ENCODE measurements around the gene SSC5D. TPM values are rescaled to one million over a fixed set of nuclear protein-coding genes. Genes with fewer than 3 reads are reported as not detected.

The SSC5D gene
- polyA plus RNA-seq, 4 donors: 1.9 to 7.0 (median 3.1) TPM

DNA sequence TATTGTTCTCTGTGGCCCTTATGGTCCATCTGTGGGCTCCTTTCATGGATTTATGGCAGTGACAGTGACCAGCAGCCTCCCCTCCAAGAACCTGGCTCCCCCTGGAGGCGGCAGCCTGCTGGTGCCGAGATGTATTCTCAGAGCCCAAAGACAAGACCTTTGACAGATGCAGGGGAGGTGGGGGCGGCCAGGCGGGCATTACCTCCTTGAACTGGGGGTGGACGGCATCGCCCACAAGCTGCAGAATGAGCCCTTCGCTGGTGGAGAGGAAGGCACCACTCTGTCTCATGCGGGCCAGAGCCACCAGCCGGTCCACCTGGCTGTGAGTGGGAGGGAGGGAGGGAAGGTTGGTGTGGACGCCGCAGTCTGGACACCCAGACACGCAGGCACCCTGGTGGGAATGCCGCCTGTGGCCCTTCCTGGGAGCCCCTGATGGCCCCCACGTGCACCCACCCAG lies 33.4 kb upstream of the SSC5D start:
- DNase-seq (ENCODE audit: low read depth in 4 of 4, low spot score in 3 of 4): no peak

DNA sequence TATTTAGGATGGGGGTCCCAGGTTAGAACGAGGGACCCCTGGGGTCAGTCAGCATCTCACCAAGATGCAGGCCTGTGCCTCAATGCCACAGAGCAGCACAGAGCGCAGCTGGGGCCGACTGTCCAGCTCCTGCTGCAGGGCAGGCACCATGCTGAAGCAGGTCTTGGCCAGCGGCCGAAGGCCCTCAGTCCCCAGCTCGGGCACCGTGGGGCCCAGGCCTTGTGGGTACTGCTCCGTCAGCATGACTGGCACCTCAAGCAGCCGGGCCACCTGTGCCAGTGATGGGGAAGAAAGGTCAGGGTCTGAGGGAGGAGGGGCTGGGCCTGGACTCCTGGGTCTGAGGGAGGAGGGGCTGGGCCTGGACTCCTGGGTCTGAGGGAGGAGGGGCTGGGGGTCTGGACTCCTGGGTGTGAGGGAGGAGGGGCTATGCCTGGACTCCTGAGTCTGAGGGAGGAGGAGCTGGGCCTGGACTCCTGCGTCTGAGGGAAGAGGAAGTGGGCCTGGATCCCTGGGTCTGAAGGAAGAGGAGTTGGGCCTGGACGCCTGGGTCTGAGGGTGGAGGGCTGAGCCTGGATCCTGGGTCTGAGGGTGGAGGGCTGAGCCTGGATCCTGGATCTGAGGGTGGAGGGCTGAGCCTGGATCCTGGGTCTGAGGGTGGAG lies 32.5 kb upstream of the SSC5D start:
- DNase-seq (ENCODE audit: low read depth in 4 of 4, low spot score in 3 of 4): no peak

DNA sequence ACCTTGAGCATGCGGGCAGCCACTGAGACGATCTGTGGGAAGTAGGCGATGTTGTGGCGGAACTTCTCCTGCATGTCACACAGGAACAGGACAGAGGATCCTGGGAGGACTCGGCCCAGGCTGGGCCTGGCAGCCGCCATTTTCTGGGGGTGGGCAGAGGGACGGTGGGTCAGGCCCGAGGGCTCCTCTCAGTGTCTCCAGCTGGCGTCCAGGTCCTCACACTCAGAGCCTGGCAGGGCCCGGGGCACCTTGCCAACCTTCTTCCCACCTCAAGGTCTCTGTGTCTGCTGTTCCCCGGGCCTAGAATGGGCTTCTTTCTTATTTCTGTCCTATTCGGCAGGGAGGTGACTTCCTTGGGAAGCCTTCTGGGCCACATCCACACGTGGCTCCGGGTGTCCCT lies 31.9 kb upstream of the SSC5D start:
- DNase-seq (ENCODE audit: low read depth in 4 of 4, low spot score in 3 of 4): no peak

DNA sequence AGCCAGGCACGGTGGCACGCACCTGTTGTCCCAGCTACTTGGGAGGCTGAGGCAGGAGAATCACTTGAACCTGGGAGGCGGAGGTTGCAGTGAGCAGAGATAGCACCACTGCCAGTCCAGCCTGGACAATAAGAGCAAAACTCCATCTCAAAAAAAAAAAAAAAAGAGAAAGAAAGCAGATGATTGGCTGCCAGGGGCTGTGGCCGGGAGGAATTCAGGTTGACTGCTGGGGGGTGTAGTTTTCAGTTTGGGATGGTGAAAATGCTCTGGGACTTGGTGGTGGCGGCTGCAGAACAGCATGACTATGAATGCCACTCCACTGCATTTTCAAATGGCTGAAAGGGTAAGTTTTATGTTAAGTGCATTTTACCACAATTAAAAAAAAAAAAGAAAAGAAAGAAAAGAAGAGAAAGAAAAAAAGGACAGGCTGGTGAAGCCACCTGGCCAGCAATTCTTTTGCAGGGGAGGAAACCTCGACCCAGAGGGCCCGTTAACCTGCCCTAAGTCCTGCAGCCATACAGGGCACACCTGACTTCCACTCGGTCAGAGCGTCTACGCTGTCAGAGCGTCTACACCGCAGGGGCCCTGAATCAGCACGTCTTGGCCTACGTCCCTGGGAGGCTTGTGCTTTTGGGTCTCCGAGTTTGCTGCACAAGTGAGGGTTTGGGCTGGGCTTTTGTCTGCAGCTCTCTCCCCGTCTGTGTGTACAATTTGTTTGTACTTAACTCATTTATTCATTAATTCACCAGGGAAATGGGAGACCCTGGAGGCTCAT lies 30.4 kb upstream of the SSC5D start:
- no peak for DNase-seq (ENCODE audit: low read depth in 4 of 4, low spot score in 3 of 4)

DNA sequence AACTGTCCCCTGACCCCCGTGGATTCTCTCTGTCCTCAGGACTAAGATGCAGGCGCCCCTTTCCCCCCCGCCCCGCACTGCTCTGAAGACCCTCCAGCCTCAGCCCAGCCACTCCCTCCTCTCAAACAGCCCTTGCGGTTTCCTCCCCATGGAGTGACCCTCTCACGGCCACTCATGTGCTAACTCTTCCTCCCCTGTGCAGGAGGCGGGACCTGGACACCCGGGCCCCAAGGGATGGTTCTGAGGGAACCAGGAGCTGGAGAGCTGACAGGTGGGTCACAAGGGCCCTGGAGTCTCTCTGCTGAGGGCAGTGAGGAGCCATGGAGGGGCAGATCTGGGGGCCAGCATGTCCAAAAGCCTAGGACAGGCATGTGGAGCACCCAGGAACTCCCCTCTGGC lies 28.7 kb upstream of the SSC5D start:
- DNase-seq (ENCODE audit: low read depth in 4 of 4, low spot score in 3 of 4): no peak

DNA sequence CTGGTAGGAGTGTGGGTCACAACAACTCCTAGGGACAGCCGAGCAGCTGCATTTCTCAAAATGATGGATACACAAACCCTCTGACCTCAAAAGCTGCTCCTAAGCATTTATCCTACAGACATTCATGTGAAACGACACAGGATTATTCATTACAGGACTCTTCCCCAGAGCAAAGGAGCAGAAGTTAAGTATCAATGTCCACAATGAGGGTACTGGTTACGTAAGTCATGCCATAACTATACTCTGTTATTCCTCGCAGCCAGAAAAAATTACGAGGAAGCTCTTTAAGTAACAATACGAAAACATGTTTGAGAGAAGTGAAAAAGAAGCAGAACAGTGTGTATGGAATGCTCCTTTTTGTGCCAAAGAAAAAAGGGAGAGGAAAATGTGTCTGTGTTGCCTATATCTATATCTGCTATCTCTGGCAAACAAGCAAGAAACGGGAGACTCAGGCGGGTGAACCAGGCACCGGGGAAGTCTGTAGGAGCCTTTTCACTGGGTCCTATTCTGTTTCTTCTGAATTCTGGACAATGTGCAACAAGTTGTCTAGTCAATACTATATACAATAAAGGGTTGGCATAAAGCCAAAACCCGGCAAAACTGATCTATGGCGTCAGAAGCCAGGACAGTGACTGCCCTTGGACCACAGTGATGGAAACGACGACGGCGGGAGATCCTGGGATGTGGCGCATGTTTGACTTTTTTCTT lies 28.1 kb upstream of the SSC5D start:
- DNase-seq (ENCODE audit: low read depth in 4 of 4, low spot score in 3 of 4): no peak

DNA sequence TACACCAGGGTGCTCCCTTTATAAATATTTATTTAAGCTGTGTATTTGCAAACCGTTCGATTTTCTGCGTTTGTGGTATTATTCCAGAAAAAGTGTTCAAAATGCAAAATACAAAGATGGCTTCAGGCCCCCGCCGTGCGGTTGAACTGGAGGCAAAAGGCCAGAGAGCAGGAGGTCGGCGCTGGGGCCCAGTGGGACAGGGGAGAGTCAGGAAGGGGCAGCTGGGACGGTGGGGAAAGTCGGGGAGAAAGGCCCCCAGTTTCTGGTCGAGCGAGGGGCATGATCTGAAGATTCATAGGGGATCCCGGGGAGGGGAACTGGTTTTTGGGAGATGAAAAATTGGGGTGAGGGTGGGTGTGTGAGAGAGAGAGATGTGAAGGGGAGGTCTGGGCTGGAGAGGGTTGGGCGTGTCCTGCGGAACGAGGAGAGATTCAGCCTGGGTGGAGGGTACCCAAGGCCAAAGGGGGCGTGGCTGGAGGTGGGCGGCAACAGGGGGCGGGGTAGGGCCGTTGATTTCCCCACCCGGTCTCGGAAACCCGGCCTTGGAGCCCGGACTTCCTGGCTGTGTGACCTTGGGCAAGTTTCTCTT lies 27.5 kb upstream of the SSC5D start:
- no peak for DNase-seq (ENCODE audit: low read depth in 4 of 4, low spot score in 3 of 4)

DNA sequence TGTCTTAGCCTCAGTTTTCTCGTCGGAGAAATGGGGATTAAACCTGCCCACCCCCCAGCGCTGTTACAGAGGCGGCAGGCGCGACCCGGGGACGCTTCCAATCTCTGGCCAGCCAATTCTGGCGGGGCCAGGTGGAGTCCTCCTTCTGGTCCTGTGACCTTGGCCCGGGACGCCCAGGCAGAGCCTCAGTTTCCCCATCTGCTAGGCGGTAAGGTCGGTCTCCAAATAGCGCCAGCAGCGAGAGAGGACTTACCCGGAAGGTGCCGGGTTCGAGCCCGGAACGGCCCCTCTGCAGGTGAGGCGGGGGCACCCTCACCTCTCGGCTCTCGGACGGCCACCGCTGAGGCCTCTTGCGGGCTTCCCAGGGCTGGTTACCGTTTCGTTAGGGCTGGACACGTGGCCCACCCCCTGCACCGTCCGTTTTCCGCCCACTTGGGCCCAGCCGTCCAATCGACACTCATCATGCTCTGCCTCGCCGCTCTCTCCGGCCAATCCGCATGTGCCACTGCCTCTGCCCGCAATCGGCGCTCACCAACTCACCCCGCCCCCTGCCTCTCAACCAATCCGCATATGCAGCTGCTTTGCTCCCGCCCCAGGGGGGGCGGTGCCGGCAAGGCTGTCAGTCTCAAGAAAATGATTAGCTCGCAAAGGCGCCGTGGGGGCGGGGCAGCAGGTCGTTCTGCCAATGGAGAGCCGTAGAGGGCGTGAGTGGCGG lies 26.8 kb upstream of the SSC5D start, which contains the start of gene ISOC2:
TSS of gene ISOC2 (minus strand) at position 384 of the 715 bp plus-strand sequence. CDS start 5,156 bp downstream, outside the sequence.
- DNase-seq (ENCODE audit: low read depth in 4 of 4, low spot score in 3 of 4): peak; percentile 98 to 99 (median 99)

DNA sequence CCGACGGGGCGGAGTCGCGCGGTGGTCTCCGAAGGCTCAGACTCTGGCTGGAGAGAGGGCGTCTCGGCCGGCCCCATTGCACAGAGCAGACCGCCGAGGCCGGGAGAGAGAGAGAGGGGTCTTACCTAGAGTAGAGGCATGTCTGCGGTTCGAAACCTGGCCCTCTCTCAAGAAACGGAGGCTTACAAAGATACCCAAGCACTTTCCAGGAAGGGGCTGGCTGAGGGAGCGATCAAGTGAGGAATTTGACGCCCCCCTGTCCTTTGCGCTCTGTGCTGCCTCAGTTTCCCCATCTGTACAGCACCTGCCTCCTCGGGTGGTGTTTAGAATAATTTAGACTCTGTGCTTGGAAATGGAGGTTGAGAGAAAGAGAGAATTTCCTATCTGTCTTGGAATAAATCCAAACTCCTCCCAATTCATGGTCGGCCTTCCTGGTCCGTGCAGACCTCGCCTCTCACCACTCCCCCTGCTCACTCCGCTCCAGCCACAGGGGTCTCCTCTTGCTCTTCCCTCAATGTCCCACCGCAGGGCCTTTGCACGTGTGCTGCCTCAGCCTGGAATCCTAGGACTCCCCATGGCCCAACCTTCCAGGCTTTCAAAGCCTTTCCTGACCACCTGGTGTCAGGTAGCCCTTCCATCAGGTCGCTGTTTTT lies 26.1 kb upstream of the SSC5D start:
- no peak for DNase-seq (ENCODE audit: low read depth in 4 of 4, low spot score in 3 of 4)

DNA sequence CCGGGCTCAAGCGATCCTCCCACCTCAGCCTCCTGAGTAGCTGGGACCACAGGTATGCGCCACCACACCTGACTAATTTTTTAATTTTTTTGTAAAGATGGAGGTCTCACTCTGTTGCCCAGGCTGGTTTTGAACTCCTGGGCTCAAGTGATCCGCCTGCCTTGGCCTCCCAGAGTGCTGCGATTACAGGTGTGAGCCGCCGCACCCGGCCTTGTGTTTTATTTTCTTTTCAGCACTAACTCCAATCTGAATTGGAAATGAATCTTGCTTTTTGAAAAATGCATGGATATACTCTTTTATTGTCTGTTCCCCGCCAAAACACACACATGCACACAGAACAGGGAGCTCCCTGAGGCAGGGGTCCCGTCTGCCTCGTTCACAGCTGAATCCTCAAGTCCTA lies 25.5 kb upstream of the SSC5D start:
- DNase-seq (ENCODE audit: low read depth in 4 of 4, low spot score in 3 of 4): no peak

DNA sequence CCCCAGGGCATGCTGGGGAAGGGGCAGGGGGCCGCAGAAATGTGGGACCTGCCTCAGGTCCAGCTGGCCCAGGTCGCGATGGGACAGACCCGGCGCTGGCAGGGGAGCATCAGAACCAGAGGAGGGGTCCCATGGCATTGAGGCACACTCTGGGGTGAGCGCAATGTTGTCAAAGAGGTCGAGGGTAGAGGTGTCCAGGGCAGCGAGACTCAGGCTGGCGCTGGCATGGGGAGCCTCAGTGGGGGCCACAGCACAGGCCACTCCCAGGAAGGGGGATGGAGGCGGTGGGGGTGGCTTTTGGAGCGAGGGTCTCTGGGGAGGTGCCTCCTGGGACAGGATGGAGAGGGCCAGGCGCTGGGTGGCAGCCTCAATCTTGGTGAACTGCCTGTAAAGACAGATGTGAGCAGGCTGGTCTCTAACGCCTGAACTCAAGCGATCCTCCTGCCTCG lies 24.6 kb upstream of the SSC5D start:
- no peak for DNase-seq (ENCODE audit: low read depth in 4 of 4, low spot score in 3 of 4)

DNA sequence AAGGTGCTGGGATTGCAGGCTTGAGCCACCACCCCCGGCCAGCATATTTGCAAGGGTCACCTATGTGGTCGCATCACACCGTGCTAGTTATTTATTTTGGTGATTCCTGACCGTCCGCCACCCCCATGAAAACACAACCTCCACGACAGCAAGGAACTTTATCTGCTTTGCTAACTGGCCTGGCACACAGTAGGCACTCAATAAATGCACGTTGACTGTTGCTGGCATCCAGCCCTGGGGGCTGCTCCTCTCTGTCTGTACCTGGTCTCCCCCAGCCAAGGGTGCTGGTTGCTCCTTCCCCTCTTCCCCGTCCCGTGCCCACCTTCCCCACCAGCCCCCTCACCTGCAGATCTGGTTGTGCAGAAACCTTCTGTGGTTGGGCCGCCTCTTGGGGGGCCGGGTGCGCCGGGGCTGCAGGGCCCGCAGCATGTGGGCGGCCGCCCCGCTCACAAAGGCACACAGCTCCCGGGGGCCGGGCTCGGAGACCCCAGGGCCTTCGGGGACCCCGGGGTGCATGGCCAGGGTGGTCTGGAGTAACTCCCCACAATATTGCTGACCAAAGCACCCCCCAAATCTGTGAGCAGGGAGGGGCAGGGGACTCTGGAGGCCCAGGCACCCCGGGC lies 24.1 kb upstream of the SSC5D start:
- DNase-seq (ENCODE audit: low read depth in 4 of 4, low spot score in 3 of 4): no peak

DNA sequence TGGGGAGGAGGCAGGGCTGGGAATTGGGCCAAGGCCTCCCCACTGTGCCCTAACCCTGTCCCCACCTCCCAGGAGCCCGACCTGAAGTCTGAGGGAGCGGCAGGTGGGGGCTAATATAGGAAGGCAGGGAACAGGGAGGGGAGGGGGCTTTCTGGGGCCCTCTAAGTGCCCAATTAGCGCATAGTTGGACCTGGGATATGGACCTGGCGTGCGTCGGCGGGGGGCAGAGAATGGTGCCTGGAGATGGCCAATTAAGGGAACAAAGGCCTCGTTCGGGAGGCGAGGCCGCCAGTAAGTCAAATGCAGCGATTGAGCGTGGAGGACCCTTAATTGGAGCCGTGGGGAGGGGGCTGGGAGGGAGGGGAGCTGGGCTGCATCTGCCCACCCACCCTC lies 23.6 kb upstream of the SSC5D start, which contains the start of gene C19orf85:
TSS of gene C19orf85 (minus strand) at position 90 of the 393 bp plus-strand sequence. CDS start 197 bp downstream, outside the sequence.
- no peak for DNase-seq (ENCODE audit: low read depth in 4 of 4, low spot score in 3 of 4)

DNA sequence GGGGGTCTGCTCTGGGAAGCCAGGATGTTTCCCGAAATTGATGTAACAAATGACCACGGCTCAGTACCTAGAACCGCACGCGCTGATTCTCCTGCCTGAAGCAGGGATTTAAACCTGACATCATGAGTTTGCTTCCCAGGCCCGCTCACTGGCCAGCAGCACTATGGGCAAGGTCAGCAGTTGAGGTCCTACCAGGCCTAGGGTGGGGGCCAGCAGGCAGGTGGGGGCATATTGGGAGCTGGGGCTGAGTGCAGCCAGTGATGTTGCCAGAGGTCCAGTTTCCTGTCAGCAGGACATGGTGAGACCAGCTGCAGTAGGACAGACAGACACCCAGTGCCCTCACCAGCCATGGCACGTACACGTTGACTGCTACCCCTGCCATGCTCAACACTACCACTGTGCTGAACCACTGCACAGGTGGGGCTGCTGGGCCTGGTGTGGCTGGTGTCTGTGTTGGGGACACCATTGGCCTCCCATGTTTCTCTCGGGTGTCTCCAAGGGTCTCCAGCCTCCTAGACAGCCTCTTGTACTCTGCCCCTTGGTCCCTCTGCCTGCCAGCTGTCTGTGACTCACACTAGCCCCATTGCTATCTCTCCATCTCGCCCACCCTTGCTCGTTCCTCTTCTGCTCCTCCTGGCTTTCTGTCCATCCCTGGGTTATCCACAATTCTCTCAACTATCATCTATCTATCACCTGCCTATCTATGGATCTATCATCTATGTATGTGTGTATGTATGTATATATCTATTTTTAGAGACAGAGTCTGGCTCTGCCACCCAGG lies 22.6 kb upstream of the SSC5D start:
- no peak for DNase-seq (ENCODE audit: low read depth in 4 of 4, low spot score in 3 of 4)

DNA sequence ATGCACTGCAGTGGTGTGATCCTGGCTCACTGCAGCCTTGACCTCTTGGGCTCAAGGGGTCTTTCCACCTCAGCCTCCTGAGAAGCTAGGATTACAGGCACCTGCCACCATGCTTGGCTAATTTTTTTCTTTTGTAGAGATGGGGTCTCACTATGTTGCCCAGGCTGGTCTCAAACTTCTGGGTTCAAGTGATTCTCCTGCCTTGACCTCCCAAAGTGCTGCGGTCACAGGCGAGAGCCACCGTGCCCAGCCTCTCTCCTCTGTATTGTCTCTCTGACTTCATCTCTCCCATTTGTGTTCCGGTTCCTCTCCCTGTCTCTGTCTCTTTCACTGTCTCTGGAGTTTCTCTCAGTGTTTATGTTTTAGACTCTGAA lies 22.0 kb upstream of the SSC5D start:
- no peak for DNase-seq (ENCODE audit: low read depth in 4 of 4, low spot score in 3 of 4)

DNA sequence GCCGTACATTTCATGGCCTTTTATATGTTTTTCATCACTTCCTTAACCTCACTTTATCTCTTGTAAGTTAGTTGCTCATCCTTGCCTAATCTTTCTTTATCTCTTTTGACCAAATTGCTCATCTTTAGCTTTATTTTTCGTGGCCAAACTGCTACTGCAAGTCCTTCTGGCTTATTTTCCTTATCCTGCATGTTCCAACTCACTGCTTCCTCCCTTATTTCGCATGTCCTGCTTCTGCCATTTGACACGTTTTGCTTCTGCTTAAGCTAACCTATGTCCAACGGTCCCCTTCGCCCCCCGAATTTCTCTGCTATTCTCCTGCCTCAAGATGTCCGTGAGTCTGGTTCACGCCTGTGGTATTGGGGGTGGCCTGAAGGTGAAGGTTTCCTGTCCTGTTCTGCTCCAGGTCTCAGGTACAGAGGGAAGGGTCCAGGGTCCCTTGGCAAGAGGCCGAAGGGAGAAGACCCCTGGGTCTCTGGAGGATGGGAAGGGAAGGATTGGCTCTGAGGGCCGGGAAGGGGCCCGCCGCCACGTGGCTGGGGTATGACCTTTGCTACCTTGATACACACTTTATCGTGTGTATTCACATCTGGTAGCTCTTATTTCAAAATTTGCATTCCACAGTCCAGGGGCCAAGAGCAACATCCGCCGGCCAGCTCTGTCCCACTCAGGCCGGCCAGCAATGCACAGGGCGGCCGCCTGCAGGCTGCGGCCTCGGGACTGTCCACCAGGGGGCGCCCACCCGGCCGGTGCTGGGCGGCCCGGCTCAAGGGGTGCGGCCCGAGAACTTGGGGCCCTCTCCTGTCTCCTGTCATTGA lies 20.8 kb upstream of the SSC5D start:
- DNase-seq (ENCODE audit: low read depth in 4 of 4, low spot score in 3 of 4): no peak

DNA sequence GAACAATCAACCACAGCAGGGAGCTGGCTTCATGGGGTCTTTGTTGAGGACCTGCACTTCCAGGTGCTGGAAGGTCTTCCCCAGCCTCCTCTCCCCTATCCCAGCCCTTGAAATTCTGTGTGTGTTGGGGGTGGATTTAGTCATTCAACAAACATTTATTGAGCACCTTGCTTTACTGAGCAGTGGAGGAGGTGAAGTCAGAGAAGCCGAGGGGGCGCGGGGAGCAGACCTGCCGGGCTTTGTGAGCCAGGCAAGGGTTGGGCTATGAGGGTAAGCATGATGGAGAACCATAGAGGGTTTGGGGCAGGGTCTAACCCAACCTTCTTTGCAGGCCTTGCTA lies 20.2 kb upstream of the SSC5D start:
- DNase-seq (ENCODE audit: low read depth in 4 of 4, low spot score in 3 of 4): no peak

DNA sequence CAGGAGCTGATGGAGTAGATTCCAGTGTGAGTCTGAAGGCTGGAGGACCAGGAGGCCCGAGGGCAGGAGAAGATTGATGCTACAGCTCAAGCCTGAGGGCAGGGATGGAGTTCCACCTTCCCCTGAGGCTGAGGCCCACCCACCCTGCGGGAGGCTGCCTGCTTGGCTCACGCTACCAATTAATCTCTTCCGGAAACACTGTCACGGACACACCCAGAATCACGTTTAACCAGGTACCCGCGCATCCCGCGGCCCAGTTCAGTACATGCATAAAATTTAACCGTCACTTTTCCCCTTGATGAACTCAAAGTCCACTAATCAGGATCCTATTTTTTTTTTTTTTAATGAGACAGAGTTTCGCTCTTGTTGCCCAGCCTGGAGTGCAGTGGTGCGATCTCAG lies 17.0 kb upstream of the SSC5D start:
- no peak for DNase-seq (ENCODE audit: low read depth in 4 of 4, low spot score in 3 of 4)
